GM19452 (cell line): ENCODE results near the gene IFITM2.

Experiments
- ATAC-seq: cut with Tn5 transposase; IDR thresholded peaks from one replicate; pipeline ENCODE4 v1.9.1; 2021; ENCODE audit not compliant: unreplicated experiment

Gene IFITM2

DNA sequence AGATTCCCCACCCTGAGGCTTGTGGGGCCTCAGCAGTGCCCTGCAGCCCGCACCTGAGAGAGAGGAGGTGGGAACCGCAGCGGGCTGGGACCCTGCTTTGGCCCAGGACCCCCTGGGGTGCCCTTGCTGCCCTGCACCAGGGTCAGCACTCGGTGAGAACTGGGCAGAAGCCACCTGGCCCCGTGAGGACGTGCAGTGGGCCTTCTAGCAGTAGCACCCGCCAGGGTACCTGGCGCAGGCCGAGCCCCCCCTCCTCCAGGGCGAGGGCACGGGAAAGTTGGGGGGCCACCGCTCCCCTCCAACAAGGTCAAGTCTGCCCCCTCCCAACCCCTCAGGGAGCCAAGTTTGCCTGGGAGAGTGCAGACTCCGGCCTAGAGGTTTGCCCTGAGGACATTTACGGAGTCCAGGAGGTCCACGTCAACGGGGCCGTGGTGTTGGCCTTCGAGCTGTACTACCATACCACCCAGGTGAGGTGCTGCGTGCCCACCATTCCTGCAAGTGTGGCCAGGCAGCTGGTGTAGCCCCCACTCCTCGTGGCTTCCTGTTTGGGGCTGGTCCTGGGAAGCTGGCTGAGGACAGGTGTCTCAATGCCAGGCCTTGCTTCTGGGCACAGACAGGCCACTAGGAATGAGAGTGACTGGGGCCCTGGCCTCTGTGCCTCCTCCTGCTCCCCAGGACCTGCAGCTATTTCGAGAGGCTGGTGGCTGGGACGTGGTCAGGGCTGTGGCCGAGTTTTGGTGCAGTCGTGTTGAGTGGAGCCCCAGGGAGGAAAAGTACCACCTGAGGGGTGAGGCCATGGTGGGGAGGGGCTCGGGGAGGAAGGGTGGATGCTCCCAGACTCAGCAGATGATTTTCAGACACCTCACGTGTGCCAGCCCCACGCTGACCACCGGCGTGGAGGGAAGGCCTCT lies 15.2 kb upstream of the IFITM2 start:
- no peak for ATAC-seq

- ATAC-seq = no peak
These were observed 14.3 kb upstream of the IFITM2 start for GRCh38 chr11:293271-293851.

- ATAC-seq = no peak
These were observed 13.6 kb upstream of the IFITM2 start for GRCh38 chr11:293852-294661.

GRCh38 chr11:294780-295179 lies 12.8 kb upstream of the IFITM2 start:
- ATAC-seq = no peak

- no peak for ATAC-seq
These were observed 12.1 kb upstream of the IFITM2 start for GRCh38 chr11:295351-296170.

GRCh38 chr11:296171-297050 lies 11.2 kb upstream of the IFITM2 start:
- no peak for ATAC-seq

DNA sequence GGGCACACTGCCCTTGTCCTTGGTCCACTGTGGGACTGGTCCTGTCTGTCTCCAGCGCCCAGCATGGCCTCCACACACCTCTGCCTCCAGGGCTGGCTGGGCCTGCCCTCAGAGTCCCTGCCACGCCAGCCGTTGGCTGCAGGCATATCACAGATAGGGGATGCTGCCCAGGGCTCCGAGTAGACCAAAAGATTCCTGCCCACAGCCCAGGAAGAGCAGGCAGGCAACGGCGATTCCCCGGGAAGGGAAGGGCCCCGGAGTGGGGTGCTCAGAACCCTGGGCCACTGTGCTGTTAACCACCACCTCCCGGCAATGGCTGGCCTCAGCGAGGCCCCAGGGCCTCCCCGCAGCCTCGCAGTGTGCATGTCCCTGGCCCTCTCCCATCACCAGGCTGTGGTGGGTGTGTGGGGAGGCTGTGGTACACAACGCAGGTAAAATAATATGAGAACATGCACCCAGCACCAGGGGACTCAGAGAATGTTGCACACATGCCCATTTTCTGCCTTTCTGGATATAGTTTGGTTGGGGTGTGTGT lies 10.5 kb upstream of the IFITM2 start:
- no peak for ATAC-seq

- no peak for ATAC-seq
These were observed 9.8 kb upstream of the IFITM2 start for GRCh38 chr11:297586-298405.

DNA sequence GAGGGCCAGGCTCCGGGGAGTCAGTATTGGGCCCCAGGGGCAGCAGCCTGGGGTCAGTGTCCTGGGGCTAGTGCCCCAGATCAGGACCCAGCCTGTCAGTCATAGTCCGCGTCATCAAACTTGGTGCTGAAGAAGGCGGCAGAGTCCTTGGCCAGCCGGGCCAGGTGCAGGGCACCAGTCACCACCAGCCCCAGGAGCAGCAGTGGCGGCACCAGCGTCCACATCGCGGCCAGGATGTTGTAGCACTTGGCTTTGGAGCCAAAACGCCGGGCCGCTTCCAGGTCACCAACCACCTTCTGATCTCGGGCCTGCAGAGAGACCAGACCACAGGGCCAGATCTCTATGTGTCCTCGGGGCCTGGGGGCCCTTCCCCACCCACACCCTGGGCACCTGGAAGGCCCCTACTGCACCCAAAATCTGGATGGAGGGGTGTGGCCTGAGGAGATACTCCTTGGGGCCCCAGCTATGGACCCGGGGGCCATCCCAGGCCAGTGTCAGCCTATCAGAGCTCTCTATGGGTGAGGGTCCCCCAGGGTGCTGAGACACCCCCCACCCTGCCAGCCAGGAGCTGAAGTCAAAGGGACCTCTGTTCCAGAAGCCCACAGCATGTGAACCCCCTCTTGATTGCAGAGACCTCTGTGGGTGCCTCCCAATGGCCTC lies 9.1 kb upstream of the IFITM2 start:
- no peak for ATAC-seq

- ATAC-seq = no peak
These were observed 8.3 kb upstream of the IFITM2 start, which contains the start of gene IFITM5 for GRCh38 chr11:299081-299891. TSS of gene IFITM5 (minus strand) at chr11:299526. CDS start at chr11:299490, 36 bp downstream.

- no peak for ATAC-seq
These were observed 7.5 kb upstream of the IFITM2 start for GRCh38 chr11:299951-300735.

DNA sequence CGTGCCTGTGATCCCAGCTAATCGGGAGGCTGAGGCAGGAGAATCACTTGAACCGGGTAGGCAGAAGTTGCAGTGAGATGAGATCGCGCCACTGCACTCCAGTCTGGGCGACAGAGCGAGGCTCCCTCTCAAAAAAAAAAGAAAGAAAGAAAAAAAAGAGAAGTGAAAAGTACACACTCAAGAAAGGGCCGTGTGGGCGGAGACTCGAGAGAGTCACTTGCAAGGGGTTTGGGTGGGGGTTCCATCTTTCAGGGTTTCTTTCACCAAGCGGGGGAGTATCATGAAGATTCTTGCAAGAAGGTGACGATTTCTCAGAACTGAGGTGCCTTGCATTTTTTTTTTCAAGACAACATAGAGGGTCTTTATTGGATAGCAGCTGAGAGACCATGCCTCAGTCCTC lies 4.3 kb upstream of the IFITM2 start:
- ATAC-seq = no peak

DNA sequence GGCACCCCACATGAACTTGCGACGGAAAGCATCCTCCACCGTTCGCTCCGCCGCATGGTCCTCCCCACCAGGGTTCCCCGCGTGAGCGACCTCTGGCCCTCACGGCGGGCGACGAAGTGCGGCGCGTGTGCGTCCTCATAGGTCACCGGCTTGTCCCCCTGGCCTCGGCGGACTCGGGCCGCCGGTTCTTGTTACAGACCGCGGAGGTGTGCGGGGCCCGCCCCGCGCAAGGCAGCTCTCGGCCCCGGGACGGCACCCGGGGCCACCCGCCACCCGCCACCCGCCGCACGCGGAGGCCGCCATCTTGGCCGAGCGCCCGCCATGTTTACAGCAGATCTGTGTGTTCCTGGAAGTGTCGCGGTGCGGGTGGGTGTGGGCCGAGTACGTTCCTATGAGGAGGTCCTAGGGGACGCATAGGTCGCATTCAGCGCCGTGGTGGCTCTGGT lies 3.5 kb upstream of the IFITM2 start:
- no peak for ATAC-seq

DNA sequence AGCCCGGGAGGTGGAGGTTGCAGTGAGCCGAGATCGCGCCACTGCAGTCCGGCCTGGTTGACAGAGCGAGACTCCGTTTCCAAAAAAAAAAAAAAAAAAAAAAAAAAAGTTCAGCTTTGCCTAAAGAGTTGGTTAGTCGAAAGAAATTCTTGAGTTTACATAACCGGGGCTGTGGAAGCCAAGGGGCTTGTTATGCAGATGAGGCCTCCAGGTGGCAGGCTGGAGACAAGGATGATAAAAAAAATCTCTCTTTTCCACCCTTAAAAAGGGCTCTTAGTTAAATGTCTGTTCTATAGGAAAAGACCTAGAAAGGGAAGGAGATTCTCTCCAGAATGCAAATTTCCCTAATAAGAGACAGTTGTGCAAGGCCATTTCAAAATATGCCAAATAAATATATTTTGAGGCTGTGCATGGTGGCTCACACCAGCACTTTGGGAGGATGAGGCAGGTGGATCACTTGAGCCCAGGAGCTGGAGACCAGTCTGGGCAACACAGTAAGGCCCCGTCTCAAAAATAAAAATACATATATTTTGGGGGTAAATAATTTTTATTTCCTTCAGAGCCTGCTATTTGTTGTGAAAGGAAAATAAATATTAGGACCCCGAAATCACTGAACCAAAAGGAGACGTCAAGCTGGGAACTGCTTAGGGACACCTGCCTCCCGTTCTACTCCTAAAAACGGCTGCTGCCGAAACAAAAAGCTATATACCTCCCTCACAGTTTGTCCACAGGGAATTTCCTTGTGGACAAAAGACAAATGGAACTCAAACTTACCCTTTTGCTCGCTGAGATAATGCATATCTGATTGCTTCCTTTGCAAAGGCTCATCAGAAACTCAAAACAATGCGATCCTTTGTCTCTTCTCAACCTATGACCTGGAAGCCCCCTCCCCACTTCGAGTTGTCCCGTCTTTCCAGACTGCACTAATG lies 2.4 kb upstream of the IFITM2 start:
- no peak for ATAC-seq

GRCh38 chr11:305844-306211 lies 1.8 kb upstream of the IFITM2 start:
- ATAC-seq = no peak
